SH-SY5Y (cell line): ENCODE data around the gene DTHD1.

Experiments used
- GATA2 ChIP-seq: IDR thresholded peaks from 2 replicates; pipeline ENCODE4 v1.6.1; 2011; ENCODE audit warnings: mild to moderate bottlenecking, low read depth, low read length
- GATA3 ChIP-seq: IDR thresholded peaks from 2 replicates; pipeline ENCODE4 v1.6.1; 2011; ENCODE audit warnings: low read depth, mild to moderate bottlenecking, low read length, moderate library complexity

DNA sequence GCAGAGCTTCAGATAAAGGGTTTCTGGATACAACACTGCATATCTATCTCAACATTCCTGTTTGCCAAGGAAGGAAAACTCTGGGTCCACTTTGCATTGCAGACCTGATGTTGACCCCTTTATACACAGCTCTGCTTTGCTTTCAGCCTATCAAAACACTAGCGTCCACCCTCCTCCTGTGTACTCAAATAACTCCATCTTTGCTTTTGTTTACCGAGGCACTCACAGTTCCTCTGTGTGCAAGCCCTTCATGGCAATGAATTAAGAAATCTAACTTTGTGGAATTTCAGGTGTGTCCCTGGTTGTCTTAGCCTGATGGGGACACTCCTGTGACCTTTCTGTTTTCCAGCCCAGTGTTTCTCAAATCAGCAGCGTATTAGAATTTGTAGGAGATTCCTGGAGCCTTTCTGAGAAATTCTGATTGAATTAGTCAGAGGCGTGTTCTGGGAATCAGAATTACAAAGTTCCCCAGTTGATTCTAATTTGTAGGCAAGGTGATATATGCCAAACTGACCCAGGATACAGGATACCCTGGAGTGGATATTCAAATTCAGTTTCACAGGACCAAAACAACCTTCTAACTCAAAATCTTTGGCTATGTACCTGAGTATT lies 68.6 kb downstream of the DTHD1 start:
- TF ChIP-seq GATA2 (no peak), GATA3 (no peak)
